ENCODE data around the gene CFAP54. TPM values are rescaled to one million over a fixed set of nuclear protein-coding genes. Genes with fewer than 3 reads are reported as not detected.
"Not testable (repeated sequence)": the region's sequence is repeated elsewhere in the genome, so short reads cannot be mapped to it uniquely, and the experiment has no call there.

Gene CFAP54
- total RNA-seq, 1 donor from 2014 or later = 0.13 TPM

GRCh38 chr12:96698521-96698920 is 209.1 kb downstream of the CFAP54 start:
- intact Hi-C loops (cut with DNase I) = no loop called here
- DNase-seq (no peak), ATAC-seq (ENCODE audit: poor library complexity) (no peak)

GRCh38 chr12:96698965-96699364 is 209.6 kb downstream of the CFAP54 start:
- ATAC-seq (ENCODE audit: poor library complexity) (no peak), DNase-seq (no peak)

GRCh38 chr12:96701856-96702255 is 212.5 kb downstream of the CFAP54 start:
- no peak for DNase-seq

More at GRCh38 chr12:96698965-96699364, 209.6 kb downstream of the CFAP54 start:
- intact Hi-C loops (cut with DNase I) = no loop called here

GRCh38 chr12:96710127-96710745 is 220.9 kb downstream of the CFAP54 start:
- DNase-seq (no peak), ATAC-seq (ENCODE audit: poor library complexity) (no peak)
- intact Hi-C loops (cut with DNase I) = no loop called here

More at GRCh38 chr12:96701856-96702255, 212.5 kb downstream of the CFAP54 start:
- no peak for ATAC-seq (ENCODE audit: poor library complexity)
- intact Hi-C loops (cut with DNase I) = no loop called here

GRCh38 chr12:96711364-96711763 is 222.0 kb downstream of the CFAP54 start:
- intact Hi-C loops (cut with DNase I) = no loop called here
- DNase-seq (no peak), ATAC-seq (ENCODE audit: poor library complexity) (no peak)

- intact Hi-C loops (cut with DNase I) = no loop called here
- DNase-seq (no peak), ATAC-seq (ENCODE audit: poor library complexity) (no peak)
Measured at GRCh38 chr12:96714199-96714598, 224.8 kb downstream of the CFAP54 start.

- no peak for DNase-seq
- intact Hi-C loops (cut with DNase I) = no loop called here
- no peak for ATAC-seq (ENCODE audit: poor library complexity)
Measured at GRCh38 chr12:96719660-96720362, 230.4 kb downstream of the CFAP54 start.

GRCh38 chr12:96720363-96720705 is 231.0 kb downstream of the CFAP54 start:
- peak; percentile 38 for DNase-seq
- no peak for ATAC-seq (ENCODE audit: poor library complexity)
- intact Hi-C loops (cut with DNase I) = no loop called here

- DNase-seq; ATAC-seq (ENCODE audit: poor library complexity); intact Hi-C loops (cut with DNase I): not testable (repeated sequence)
Measured at GRCh38 chr12:96729466-96729865, 240.1 kb downstream of the CFAP54 start.

- DNase-seq (no peak), ATAC-seq (ENCODE audit: poor library complexity) (no peak)
- intact Hi-C loops (cut with DNase I) = no loop called here
Measured at GRCh38 chr12:96729886-96730285, 240.5 kb downstream of the CFAP54 start.

- ATAC-seq (ENCODE audit: poor library complexity) (no peak), DNase-seq (no peak)
- intact Hi-C loops (cut with DNase I) = no loop called here
Measured at GRCh38 chr12:96743606-96744005, 254.2 kb downstream of the CFAP54 start.

- ATAC-seq (ENCODE audit: poor library complexity) = no peak
- intact Hi-C loops (cut with DNase I) = no loop called here
- no peak for DNase-seq
Measured at GRCh38 chr12:96749999-96750398, 260.6 kb downstream of the CFAP54 start.

GRCh38 chr12:96751626-96752025 is 262.2 kb downstream of the CFAP54 start:
- DNase-seq (no peak), ATAC-seq (ENCODE audit: poor library complexity) (no peak)
- intact Hi-C loops (cut with DNase I) = no loop called here

- intact Hi-C loops (cut with DNase I) = no loop called here
- DNase-seq (no peak), ATAC-seq (ENCODE audit: poor library complexity) (no peak)
Measured at GRCh38 chr12:96752211-96752610, 262.8 kb downstream of the CFAP54 start.

GRCh38 chr12:96766232-96766631 is 276.9 kb downstream of the CFAP54 start:
- ATAC-seq (ENCODE audit: poor library complexity) (no peak), DNase-seq (no peak)
- intact Hi-C loops (cut with DNase I) = no loop called here

GRCh38 chr12:96769400-96769799 is 280.0 kb downstream of the CFAP54 start:
- ATAC-seq (ENCODE audit: poor library complexity) = no peak
- intact Hi-C loops (cut with DNase I) = no loop called here
- no peak for DNase-seq

- DNase-seq (no peak), ATAC-seq (ENCODE audit: poor library complexity) (no peak)
- intact Hi-C loops (cut with DNase I) = no loop called here
Measured at GRCh38 chr12:96770219-96771102, 281.1 kb downstream of the CFAP54 start.

GRCh38 chr12:96773031-96773430 is 283.7 kb downstream of the CFAP54 start:
- intact Hi-C loops (cut with DNase I) = no loop called here
- ATAC-seq (ENCODE audit: poor library complexity) (no peak), DNase-seq (no peak)

- intact Hi-C loops (cut with DNase I) = no loop called here
- ATAC-seq (ENCODE audit: poor library complexity) (no peak), DNase-seq (no peak)
Measured at GRCh38 chr12:96774496-96775256, 285.3 kb downstream of the CFAP54 start.
